ENCODE data around the gene ERP44.
"Not testable (repeated sequence)": the region's sequence is repeated elsewhere in the genome, so short reads cannot be mapped to it uniquely, and the experiment has no call there.

- TF ChIP-seq CTCF (IDR thresholded peaks at IDR 0.05) = peak in 2 of 12 donors; percentile 8 to 13
- TF ChIP-seq POLR2A (IDR thresholded peaks at IDR 0.05) = not testable (repeated sequence)
Observed at GRCh38 chr9:100136799-100137198, 38.0 kb upstream of the ERP44 start.
